NK-92 (cell line): ENCODE data around the gene MRTFA.

Experiments used
- DNase-seq: peaks from one replicate; lab custom pipeline; 2025; ENCODE audit not compliant: unreplicated experiment; lab: John Stamatoyannopoulos, UW

MRTFA gene

DNA sequence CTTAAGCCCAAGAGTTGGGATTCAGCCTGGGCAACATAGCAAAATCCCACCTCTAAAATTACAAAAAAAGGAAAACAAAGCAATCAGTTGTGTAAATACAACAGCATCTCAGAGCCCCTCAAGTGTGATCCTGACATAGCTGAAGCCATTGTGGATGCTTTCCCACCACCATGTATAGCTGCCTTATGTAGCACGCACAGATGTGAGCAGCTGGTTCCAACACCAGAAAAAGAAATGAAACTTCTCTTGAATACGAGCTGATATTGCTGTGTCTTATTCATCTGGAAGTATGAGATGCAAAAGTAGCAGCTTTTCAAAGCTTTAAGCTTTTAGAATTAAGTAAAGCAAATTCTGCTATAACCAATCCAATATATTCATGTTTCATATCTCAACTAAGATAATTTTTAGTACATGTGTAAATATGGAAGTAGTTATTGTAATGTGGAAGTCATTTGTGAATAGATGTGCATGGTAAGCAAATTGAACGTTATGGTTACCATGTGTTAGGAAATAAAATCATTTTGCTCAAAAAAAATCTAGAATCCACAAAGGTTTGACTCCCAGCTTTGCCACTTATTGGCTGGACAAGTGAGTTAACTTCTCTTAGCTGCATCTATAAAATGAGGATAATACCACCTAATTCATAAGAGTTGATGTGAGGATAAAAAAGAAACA is 203.0 kb downstream of the MRTFA start:
- DNase-seq = no peak

DNA sequence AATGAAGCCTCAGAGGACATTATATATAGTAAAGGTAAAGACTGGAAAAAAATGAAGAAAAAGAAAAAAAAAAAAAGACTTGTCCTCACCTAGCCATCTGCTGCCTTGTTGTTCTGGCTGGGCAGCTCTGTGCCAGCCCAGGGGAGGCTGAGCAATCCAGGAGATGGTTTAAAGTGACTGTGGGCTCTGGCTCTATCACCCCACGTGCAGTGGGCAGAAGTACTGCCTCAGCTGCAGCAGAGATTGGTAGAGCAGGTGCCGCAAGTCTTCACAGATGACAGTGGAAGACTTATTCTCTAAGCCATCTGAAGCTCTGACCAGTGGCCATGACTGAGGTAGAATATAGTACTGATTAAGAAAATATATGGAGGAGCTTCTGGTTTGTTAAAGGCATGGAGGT is 203.9 kb downstream of the MRTFA start:
- no peak for DNase-seq

DNA sequence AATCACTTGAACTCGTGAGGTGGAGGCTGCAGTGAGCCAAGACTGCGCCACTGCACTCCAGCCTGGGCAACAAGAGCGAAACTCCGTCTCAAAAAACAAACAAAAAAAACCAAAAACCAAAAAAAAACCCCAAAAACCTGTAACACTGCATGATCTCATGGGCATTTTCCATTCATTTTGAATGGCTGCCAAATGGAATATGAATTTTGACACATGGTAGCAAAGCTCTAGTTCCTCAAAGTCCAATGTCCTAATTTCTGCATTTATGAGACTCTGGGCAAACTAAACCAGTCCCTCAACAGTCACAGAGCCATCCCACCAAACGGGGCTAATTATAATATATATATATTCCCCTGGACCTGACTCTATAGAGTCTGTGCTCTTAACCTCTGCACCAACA is 204.4 kb downstream of the MRTFA start:
- DNase-seq = no peak

DNA sequence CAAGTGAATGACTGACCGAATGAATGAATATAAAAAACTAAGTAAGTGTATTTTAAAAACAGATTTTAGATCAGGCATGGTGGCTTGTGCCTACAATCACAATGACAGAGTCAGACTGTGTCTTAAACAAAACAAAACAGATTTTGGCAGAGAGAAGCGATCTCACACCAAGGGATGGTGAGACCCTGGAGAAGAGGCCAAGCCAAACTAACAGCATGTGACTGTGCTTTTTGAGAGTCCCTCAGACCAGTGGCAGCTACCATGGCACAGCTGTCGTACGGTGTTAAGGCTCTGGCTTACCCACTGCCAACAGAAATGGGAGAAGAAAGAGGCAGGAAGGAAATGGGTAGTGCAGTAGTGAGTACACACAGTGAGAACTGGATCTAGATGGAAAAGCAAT is 205.5 kb downstream of the MRTFA start:
- no peak for DNase-seq

DNA sequence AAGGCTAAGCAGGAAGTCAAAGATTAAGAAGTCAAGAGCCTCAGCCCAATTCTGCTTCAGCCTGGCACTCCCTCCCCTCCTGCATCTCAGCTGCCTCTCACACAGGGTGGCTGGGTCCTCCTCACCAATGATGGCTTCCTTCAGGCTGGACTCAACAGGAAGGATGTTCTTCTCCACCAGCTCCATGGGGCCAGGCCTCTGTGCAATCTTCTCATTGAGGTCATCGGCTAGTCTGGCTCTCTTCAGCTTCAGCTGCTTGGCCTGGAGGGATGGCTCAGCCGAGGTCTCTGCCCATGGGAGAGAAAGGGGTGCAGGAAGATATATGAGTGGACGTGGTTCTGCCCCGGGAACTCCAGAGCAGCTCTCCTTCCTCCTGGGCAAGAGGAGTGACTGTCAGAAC is 207.0 kb downstream of the MRTFA start:
- no peak for DNase-seq

DNA sequence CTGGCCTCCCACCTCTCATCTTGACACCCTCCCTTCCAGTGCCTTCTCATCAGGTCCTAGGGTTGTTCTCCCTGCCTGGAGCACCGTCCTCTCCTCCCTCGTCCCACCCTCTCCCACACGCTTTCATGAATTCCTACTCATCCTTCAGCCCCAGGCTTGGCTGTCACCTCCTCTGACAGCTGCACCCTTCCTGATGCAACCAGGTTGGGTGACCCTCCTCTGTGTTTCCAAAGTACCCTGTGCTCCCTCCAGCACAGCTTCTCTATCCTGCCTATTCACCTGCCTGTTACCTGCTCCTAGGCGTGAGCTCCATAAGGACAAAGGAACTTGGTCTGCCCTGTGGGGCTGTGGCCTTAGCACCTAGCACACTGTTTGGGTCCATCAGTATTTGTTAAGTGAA is 207.7 kb downstream of the MRTFA start:
- DNase-seq = no peak

DNA sequence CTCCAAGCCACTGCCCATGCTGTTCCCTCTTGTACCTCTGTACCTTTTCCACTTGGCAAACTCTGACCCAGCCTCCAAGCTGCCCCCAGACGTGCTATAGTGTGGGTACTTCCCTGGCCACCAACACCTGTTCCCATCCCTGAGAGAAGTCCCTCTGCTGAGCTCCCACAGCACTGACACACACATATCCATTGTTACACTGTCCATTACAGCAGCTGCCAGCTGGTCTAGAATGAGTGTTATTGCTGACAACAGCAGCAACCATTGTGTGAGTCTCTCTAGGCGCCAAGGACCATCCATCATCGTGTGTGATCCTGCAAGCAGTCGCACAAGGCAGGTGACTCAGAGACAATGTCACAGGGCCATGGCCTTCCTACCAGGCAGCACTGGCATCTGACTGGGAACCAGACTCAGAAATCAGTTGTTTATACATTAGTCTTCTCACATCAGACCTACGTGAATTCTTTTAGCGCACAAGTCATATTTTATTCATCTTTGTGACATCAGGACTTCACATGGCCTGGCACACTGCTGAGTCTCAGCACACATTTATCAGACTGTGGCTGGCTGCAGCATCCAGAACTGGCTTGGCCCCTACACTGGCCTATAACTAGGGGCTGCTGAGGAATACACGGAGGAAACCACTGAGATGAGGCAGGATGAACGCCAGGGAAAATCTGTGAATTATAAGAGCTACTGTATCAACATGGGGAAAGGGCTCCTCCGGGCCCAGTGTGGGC is 209.8 kb downstream of the MRTFA start:
- DNase-seq = no peak

DNA sequence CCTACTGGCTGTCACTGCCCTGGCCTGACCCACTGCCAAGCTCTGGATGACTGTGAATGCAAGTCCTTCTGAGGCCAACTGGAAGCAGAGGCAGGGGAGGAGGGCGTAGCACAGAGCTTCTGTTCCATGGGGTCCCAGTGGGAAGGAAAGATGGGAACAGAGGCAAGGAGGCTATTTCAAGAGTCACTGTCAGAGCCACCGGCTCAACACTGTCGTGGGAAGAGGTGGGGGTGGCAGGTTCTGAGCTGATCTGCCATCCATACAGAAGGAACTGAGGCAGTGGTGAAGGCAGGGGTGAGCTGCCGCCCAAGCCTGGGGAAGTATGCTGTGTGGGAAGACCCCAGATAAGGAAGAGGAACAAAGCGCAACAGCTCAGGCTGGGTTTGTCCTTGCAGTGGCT is 211.4 kb downstream of the MRTFA start:
- DNase-seq = no peak

DNA sequence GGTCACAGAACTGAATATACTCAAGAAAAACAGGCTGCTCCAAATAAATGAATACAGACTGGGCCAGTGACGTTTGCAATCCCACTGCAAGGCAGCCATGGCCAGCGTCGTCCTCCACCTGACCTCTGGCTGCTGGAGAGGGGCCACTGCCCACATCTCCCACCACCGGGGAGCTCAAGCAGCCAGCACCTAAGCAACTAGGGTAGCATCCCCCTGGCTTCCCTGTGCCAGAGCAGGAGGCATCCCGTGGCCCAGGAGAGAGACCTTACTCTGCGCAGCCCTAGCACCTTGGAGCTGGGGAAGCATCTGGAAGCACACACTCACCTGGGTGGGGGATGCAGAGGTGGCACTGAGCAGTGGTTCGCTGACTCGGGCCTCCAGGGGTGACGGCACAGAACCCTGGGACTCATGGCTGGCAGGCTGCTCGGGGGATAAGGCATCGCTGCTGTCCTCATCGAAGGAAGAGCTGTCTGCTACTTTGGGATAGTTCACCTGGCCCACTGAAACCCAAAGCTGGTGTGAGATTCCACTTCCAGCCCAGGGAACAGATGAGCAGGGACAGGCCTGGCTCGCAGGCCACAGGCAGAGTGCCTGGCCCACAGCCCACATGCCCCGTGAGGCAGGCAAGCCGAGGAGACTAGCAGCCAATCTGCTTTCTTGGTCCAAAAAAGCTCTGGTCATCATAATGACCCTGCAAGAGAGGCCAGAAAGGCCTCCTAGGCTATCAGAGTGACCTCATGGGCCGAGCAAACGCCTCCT is 212.5 kb downstream of the MRTFA start:
- no peak for DNase-seq

DNA sequence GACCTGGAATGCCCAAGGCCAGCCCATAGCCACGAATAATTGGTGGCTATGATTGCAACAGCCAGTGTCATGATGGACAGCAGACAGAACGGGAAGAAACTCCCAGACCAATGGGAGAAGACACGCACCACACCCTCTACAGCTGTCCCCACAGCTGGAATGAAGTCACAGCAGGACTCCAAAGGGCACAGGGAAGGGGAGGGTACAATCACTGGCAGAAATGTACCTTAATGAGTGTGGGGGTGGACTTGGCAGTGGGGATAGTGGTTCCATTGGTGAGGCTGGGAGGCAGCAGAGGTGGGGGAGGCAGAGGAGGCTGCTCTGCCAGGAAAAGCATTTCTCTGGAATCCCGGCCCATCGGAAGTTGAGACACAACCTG is 213.2 kb downstream of the MRTFA start:
- DNase-seq = no peak

DNA sequence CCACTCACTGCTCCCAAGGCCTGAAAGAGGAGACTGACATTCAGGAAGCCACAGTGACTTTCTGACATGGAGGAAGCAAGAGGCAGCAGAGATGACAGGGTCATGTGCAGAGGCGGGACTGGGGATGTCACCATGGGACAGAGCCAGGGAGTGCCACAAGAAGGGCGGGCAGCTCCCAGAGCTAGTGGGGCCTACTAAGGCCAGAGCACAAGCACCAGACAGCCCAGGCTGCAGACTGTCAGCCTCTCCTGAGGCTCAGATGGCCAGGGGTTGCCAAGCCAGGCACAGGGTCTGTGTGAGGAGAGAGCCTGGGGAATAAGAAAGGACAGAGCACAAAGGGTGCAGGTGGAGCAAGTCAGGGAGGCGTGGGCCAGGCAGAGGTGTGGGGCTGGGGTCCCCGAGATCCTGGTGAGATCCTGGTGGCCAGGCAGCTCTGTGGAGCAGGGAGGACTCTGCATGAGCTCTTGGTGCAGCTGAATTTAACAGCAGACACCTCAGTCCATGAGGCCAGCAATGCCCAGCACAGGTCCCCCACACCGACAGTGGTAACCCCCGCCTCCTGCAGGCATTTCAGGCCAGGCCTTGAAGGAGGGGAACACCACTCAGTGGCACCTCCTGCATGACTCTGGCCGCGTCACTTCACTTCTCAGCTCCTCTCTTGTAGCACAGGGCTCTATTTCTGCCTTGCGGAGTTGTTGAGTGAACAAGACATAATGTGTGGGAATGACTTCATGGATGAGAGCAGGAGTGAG is 213.8 kb downstream of the MRTFA start:
- no peak for DNase-seq

DNA sequence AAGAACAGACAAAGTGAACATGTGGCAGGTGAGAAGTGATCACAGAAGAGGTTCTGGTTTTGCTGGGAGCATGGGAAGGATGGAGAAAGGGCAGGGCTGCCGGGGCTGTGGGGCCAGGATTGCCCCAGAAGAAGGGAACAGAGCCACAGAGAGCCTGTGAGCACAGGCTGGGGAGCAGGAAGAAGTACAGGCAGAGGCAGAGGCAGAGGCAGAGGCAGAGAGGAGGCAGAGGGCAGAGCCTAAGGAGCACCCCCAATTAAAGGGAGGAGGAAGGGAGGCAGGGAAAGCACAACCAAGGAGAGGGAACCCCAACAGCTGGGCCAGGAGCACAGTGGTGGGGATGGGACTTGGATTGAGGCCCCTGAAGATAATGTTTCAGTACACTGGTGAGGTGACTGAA is 214.6 kb downstream of the MRTFA start:
- DNase-seq = no peak

DNA sequence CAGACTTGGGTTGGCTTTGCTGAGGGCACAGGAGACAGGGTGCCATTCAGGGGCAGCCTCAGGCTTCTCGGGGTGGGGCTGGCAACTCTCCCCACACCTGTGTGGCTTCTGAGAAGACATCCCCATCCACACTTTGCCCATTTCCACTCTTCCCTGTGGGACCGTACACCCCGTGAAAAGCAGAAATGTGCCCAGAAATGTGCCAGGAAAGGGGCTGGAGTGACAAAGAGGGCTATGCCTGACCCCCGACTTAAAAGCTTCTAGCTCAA is 215.5 kb downstream of the MRTFA start:
- DNase-seq = no peak

DNA sequence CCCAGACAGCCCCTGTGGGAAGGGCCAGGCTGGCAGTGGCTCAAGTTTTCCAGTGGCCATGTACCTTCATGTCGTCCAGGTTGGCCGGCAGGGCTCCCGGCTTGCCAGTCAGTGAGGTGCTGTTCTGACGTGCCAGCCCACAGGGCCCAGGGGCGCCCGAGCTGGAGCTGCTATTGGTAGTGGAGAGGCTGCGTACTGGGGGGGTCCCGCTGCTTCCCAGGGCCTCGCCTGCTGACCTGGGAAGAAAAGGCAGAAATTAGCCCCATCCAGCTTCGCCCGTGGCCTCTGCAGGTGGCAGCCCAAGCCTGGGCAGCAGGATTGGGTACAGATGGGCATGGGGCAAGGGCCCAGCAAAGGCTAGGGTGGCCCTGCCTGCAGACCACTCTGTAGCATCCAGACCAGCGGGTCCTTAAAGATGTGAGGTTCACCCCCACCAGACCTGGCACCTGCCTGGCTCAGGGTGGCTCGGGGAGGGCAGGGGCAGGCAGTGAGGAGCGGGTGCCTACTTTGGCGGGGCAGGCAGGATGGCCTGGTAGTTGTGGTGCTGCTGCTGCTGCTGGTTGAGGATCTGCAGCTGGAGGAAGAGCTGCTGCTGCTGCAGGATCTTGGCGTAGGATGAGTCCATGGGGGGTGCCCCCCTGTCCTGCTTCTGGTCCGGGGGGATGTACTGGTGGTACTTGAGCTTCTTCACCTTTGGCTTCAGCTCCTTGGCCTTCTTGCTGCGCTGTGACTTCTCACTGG is 216.0 kb downstream of the MRTFA start:
- DNase-seq = no peak

DNA sequence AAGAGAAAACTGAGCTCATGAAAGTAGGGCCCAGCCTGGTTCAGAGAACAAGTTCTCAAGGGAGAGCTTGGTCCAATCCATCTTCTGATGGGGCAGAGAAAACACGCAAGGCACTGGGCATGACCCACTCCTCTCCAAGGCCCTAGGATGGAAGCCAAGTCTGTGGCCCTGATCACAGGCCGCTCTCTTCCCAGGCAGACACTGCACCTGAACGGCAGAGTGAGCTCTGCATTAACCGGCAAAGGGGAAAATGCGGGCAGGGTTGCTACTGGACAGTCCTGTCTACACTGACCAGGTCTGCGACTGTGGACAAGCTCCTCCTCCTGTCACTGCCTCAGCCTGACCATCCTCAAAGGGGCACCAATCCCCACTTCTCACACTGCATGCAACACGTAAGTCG is 216.8 kb downstream of the MRTFA start:
- DNase-seq = no peak

DNA sequence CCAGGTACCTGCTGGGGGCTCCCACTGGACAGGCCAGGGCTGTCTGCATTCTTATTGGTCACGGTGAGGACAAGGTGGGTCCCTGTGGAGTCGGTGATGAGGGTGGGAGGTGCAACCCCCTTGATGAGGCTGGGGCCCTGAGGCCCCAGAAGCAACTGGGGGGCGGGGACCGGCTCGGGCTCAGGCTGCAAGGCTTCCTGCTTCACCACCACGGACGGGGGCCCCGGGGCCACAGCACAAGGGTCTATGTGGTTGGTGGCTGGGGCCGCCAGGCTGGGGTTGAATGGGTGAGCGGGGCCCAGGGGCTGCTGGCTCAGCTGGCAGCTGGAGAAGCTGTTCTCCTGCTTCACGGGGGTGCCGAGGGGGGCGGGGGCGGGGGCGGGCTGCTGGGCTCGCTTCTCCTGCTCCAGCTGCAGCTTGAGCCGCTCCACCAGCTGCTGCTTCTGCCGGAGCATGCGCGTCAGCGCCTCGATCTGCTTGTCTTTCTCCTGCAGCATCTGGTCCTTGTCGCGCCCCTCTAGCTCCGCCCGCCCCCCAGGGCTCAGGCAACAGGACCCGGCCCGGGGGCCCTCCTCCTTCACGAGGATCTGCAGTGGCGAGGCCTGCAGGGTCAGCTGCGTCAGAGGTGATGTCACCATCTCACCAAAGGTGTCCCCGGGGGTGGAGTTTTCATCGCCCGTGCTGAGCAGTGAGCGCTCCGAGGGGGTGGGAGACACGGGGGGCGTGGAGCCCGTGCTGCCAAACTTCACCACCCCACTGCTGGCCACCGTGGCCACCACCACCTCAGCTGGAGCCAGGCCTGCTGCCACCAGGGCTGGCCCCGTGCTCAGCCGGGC is 217.9 kb downstream of the MRTFA start:
- DNase-seq = no peak

DNA sequence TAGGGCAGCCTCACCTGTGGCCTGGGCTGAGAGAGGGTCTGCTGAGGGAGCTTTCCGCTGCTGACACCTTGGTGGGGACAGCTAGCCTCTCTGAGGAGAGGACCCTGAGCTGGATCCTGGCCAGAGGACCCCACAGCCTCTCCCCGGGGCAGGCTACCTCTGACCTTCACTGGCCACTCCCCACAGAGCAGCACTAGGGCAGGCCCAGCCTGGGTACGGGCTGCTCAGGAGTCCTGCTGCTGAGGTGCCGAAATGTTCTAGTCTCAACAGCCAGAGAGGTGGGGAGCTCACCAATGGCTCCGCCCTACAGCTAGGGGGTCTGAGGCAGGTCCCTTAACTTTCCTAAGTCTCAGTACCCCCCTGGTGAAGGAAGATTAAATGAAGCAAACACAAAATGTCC is 218.6 kb downstream of the MRTFA start:
- no peak for DNase-seq

DNA sequence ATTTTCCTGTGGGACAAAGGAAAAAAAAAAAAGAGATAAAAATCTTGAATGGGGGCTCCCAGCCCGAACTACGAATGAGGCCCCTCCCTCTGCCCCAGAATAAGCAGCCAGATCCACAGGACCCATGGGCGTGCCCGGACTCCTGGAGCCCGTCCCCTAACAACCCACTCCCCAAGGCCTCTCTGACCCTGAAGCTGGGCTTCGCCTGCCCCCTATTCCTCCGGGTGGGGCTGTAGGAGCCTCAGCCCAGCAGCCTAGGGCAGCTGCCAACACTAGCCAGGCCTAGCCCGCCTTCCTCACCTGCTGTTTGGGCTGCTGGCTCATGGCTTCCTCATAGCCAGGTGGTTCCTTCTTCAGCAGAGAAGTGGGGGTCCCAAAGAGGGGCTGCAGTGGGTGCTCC is 219.5 kb downstream of the MRTFA start:
- DNase-seq = no peak

DNA sequence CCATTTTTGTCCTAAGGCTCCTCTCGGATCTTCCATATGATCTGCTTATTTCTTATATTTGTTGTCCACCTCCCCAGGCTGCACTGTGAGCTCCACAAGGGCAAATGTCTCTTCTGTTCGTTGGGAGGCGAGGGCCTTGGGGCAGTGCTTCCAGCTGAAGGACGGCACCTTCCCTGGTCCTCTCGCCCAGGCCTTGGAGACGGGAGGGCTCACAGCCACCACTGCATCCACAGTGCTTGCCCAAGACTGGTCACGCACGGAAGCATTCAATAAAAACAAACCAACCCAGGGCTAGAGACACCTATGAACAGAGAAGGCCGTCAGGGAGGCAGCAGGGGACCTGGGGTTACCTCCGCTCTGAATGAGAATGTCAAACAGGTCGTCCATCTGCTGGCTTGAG is 219.9 kb downstream of the MRTFA start:
- DNase-seq = no peak

DNA sequence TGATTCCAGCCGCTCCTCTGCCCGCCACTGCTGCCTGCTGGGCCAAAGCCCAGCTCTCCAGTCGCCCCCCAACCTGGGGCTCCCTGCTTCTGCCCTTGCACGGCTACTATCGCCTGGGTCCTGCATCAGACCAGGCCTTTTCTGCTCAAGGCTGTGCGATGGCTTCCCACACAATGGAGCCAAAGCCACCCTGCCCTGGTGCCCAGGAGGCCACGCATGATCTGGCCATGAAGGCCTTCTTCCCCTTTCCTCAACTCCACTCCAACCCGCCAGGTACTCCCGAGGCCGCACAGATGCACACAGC is 220.3 kb downstream of the MRTFA start:
- no peak for DNase-seq
